ENCODE measurements around the gene ARHGEF10L.

DNA sequence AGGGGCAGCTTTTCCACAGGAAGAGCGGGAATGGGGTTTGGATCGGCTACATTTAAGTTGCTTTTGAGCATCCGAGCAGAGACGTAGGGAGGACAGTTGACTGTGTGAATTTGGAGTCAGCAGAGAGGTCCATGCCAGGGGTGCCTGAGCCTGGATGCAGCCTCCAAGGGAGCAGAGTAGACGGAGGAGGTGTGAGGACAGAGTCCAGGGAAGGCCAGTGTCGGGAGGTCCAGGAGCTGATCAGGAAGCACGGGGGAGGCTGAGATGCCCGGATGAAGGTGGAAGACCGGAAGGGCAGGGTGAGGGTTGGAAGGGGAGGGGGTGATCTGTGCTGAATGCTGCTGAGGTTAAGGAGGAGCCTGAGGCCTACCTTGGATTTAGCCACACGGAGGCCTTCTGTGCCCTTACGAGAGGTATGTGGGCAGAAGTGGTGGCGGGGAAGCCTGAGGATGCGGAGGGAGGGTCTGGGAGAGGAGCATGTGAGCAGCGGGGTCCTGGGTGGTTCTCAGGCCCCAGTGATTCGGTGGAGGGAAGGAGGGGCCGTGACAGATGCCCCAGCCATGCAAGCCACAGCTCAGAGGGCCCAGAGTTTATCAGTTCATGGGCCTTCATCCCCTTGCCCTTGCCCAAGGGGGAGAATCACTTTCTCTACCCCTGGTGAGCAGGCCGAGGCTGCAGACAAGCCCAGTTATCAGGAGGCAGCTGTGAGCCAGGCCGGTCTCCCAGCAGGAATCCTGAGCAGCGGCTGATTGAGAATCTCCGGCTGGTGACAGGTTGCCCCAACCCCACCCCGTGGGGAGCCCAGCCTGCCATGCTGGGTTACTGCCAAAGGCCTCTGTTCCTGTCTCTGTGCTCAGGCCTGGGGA lies 161.7 kb downstream of the ARHGEF10L start:
- TF ChIP-seq CTCF (conservative IDR thresholded peaks at IDR 0.05; ENCODE audit: low read depth, low read length) (no peak), EZH2 (IDR thresholded peaks at IDR 0.05; ENCODE audit: borderline replicate concordance, low read depth, low read length, poor library complexity, severe bottlenecking) (no peak)
